ENCODE results near the gene CAB39L. TPM values are rescaled to one million over a fixed set of nuclear protein-coding genes. Genes with fewer than 3 reads are reported as not detected.

The CAB39L gene
- polyA plus RNA-seq, 2 of the 4 experiments (the other 2 are of a cell fraction) = 2.3 to 5.2 TPM

DNA sequence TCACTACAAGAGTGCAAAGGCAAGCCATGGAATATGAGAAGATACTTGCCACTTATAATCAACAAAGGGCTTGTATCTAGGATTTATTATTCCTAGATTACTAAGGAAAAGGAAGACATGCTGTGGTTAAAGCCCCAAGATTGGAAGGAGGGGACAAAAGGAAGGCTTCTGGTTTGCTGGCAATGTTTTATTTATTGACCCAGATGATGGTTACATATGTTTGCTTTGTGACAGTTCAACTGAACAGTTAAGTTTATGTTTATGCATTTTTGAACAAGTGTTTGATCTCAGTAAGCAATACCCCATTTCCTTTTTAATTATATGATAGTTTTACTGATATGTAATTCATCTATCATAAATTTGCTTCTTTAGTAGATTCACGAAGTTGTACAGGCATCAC, 155.9 kb downstream of the CAB39L start:
- no peak for FAIRE-seq
- CTCF ChIA-PET = no interaction called here
- no peaks in the 10 kb centered on the region for H3K9me3 ChIP-seq
- POLR2A ChIA-PET = no interaction called here
- no peak overlapping the region for H3K27ac ChIP-seq
- DNase-seq (ENCODE audit: low read depth in 1 of 2, low spot score in 1 of 2) = no peak
- no peak for ATAC-seq
- TF ChIP-seq, protein P1, sequence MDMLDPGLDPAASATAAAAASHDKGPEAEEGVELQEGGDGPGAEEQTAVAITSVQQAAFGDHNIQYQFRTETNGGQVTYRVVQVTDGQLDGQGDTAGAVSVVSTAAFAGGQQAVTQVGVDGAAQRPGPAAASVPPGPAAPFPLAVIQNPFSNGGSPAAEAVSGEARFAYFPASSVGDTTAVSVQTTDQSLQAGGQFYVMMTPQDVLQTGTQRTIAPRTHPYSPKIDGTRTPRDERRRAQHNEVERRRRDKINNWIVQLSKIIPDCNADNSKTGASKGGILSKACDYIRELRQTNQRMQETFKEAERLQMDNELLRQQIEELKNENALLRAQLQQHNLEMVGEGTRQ (IDR thresholded peaks at IDR 0.05) = no peak
- TF ChIP-seq NFE2L2 (conservative IDR thresholded peaks at IDR 0.05; ENCODE audit: low read length) (no peak), CBX2 (IDR thresholded peaks at IDR 0.05; ENCODE audit: borderline replicate concordance, low read depth) (no peak), FOSL2 (IDR thresholded peaks at IDR 0.05) (no peak), FOSL2 (CRISPR knock-in tag; IDR thresholded peaks at IDR 0.05) (no peak), ZNF302 (CRISPR knock-in tag; IDR thresholded peaks at IDR 0.05) (no peak), SREBF2 (IDR thresholded peaks at IDR 0.05) (no peak), FOXS1 (CRISPR knock-in tag; IDR thresholded peaks at IDR 0.05) (no peak), MAFK (IDR thresholded peaks at IDR 0.05; ENCODE audit: partially characterized antibody) (no peak), CHD4 (IDR thresholded peaks at IDR 0.05; ENCODE audit: borderline replicate concordance) (no peak)
- TF ChIP-seq, protein P2, sequence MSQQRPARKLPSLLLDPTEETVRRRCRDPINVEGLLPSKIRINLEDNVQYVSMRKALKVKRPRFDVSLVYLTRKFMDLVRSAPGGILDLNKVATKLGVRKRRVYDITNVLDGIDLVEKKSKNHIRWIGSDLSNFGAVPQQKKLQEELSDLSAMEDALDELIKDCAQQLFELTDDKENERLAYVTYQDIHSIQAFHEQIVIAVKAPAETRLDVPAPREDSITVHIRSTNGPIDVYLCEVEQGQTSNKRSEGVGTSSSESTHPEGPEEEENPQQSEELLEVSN (IDR thresholded peaks at IDR 0.05; ENCODE audit: borderline replicate concordance, low read depth) = no peak
- WGBS (ENCODE audit: missing lambda C conversion rate) = 41% methylated on average over 1 of the region's 1 CpG
- no peak overlapping the region for H3K4me2 ChIP-seq
- H3K4me1 ChIP-seq = no peaks in the 10 kb centered on the region
- H3K4me3 ChIP-seq = no peak overlapping the region

DNA sequence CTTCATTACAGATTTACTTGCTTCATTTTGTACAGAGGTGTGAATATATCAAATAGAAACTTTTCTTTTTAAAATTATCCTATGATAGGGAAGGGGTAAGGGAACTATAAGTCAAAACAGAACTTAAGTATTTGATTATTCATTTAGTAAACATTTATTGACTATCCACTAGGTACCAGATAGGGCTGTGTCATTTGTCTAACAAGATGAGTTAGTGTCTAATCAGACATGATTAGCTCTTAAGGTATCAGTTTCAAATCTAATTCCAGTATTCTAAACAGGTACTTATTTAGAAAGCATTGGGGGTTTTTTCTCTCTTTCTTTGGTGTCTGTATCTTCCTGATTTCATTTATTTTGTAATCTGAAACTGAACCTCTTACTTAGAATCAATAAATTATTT, 164.0 kb downstream of the CAB39L start:
- H3K4me1 ChIP-seq = peaks cover 3% of the 10 kb centered on the region; the same call in 1 of the 3 replicates
- FAIRE-seq (no peak), DNase-seq (ENCODE audit: low read depth in 1 of 2, low spot score in 1 of 2) (no peak), ATAC-seq (no peak)
- H3K9me3 ChIP-seq = no peaks in the 10 kb centered on the region
- H3K4me2 ChIP-seq = no peak overlapping the region
- no peak overlapping the region for H3K4me3 ChIP-seq
- no peak overlapping the region for H3K27ac ChIP-seq
- CTCF ChIA-PET = interaction anchor here (1.2 to 2.1 kb wide), 5 partner anchors 9 to 328 kb away, joined by 3 to 8 read pairs (median 6); no protein-coding TSS in a partner anchor
- no peak for TF ChIP-seq NR3C1 (IDR thresholded peaks at IDR 0.05)
- TF ChIP-seq RNF2 (IDR thresholded peaks at IDR 0.05; ENCODE audit: borderline replicate concordance, low read depth) = no peak
- no peak for TF ChIP-seq HOXA7 (CRISPR knock-in tag; IDR thresholded peaks at IDR 0.05)
- no peak for TF ChIP-seq FOSL2 (IDR thresholded peaks at IDR 0.05)
- TF ChIP-seq FOSL2 (CRISPR knock-in tag; IDR thresholded peaks at IDR 0.05) = no peak
- POLR2A ChIA-PET = no interaction called here

DNA sequence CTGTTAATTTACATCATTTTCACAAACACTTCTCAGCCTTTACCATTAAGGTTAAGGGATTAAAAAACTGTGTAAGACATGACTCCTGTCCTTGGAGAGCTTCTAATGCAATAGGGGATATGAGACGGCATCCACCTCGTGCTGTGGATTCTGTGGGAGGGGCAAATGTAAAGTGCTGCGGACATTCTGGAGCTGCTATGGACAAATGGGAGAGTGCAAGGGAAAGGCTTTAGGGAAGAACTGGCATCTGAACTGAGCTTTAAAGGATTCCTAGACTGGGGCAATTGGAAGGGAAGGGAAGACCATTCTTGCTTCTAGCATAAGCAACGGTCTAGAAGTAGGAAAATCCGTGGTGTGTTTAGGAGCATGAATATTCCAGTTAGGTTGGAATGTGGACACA, 164.8 kb downstream of the CAB39L start:
- FAIRE-seq = no peak
- CTCF ChIA-PET = interaction anchor here (0.8 kb wide), 1 partner anchor 15 kb away, joined by 3 read pairs; no protein-coding TSS in a partner anchor
- Histone ChIP-seq H3K4me2 (no peak overlapping the region), H3K4me1 (peaks cover 3% of the 10 kb centered on the region; the same call in 1 of the 3 replicates), H3K4me3 (no peak overlapping the region), H3K9me3 (no peaks in the 10 kb centered on the region), H3K27ac (no peak overlapping the region)
- no peak for ATAC-seq
- WGBS (ENCODE audit: missing lambda C conversion rate) = 77% methylated on average over 5 of the region's 5 CpGs
- no peak for DNase-seq (ENCODE audit: low read depth in 1 of 2, low spot score in 1 of 2)
- POLR2A ChIA-PET = no interaction called here
- no peak for TF ChIP-seq FOXS1 (CRISPR knock-in tag; IDR thresholded peaks at IDR 0.05)
- no peak for TF ChIP-seq CHD2 (IDR thresholded peaks at IDR 0.05; ENCODE audit: low read length, partially characterized antibody)
- TF ChIP-seq NPAS2 (CRISPR knock-in tag; IDR thresholded peaks at IDR 0.05; ENCODE audit: borderline replicate concordance) = no peak
- no peak for TF ChIP-seq MAZ (IDR thresholded peaks at IDR 0.05; ENCODE audit: borderline replicate concordance, low read depth, low read length)
- TF ChIP-seq HOXA7 (CRISPR knock-in tag; IDR thresholded peaks at IDR 0.05) = no peak
- TF ChIP-seq, protein P3, sequence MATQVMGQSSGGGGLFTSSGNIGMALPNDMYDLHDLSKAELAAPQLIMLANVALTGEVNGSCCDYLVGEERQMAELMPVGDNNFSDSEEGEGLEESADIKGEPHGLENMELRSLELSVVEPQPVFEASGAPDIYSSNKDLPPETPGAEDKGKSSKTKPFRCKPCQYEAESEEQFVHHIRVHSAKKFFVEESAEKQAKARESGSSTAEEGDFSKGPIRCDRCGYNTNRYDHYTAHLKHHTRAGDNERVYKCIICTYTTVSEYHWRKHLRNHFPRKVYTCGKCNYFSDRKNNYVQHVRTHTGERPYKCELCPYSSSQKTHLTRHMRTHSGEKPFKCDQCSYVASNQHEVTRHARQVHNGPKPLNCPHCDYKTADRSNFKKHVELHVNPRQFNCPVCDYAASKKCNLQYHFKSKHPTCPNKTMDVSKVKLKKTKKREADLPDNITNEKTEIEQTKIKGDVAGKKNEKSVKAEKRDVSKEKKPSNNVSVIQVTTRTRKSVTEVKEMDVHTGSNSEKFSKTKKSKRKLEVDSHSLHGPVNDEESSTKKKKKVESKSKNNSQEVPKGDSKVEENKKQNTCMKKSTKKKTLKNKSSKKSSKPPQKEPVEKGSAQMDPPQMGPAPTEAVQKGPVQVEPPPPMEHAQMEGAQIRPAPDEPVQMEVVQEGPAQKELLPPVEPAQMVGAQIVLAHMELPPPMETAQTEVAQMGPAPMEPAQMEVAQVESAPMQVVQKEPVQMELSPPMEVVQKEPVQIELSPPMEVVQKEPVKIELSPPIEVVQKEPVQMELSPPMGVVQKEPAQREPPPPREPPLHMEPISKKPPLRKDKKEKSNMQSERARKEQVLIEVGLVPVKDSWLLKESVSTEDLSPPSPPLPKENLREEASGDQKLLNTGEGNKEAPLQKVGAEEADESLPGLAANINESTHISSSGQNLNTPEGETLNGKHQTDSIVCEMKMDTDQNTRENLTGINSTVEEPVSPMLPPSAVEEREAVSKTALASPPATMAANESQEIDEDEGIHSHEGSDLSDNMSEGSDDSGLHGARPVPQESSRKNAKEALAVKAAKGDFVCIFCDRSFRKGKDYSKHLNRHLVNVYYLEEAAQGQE (IDR thresholded peaks at IDR 0.05) = no peak
- TF ChIP-seq, protein P4, sequence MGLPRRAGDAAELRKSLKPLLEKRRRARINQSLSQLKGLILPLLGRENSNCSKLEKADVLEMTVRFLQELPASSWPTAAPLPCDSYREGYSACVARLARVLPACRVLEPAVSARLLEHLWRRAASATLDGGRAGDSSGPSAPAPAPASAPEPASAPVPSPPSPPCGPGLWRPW (IDR thresholded peaks at IDR 0.05) = no peak
- TF ChIP-seq RCOR1 (IDR thresholded peaks at IDR 0.05; ENCODE audit: low read depth, low read length) = no peak
- no peak for TF ChIP-seq ZFP36 (IDR thresholded peaks at IDR 0.05; ENCODE audit: borderline replicate concordance, partially characterized antibody)
- TF ChIP-seq, protein P5, sequence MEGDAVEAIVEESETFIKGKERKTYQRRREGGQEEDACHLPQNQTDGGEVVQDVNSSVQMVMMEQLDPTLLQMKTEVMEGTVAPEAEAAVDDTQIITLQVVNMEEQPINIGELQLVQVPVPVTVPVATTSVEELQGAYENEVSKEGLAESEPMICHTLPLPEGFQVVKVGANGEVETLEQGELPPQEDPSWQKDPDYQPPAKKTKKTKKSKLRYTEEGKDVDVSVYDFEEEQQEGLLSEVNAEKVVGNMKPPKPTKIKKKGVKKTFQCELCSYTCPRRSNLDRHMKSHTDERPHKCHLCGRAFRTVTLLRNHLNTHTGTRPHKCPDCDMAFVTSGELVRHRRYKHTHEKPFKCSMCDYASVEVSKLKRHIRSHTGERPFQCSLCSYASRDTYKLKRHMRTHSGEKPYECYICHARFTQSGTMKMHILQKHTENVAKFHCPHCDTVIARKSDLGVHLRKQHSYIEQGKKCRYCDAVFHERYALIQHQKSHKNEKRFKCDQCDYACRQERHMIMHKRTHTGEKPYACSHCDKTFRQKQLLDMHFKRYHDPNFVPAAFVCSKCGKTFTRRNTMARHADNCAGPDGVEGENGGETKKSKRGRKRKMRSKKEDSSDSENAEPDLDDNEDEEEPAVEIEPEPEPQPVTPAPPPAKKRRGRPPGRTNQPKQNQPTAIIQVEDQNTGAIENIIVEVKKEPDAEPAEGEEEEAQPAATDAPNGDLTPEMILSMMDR (IDR thresholded peaks at IDR 0.05) = no peak
- no peak for TF ChIP-seq CEBPB (IDR thresholded peaks at IDR 0.05)
- no peak for TF ChIP-seq SMC3 (IDR thresholded peaks at IDR 0.05)
- TF ChIP-seq ZNF302 (CRISPR knock-in tag; IDR thresholded peaks at IDR 0.05) = no peak
- TF ChIP-seq ESRRA (IDR thresholded peaks at IDR 0.05; ENCODE audit: borderline replicate concordance, low read length) = no peak
- TF ChIP-seq ZC3H11A (IDR thresholded peaks at IDR 0.05) = no peak
- no peak for TF ChIP-seq RARB (CRISPR knock-in tag; IDR thresholded peaks at IDR 0.05)
- no peak for TF ChIP-seq TFCP2L1 (CRISPR knock-in tag; IDR thresholded peaks at IDR 0.05)
- no peak for TF ChIP-seq KDM5A (IDR thresholded peaks at IDR 0.05)
- TF ChIP-seq JUN (IDR thresholded peaks at IDR 0.05) = no peak
